ENCODE data around the gene UQCRQ. TPM values are rescaled to one million over a fixed set of nuclear protein-coding genes. Genes with fewer than 3 reads are reported as not detected.
A peak's percentile ranks its signal among the peaks of the same experiment; 100 is the strongest.

UQCRQ gene
- total and polyA plus RNA-seq, 2 of the 13 experiments (the other 11 are each of a cell fraction or from before 2014, with no cell fraction given), result 257 to 575 TPM

- peak; percentile 34 for TF ChIP-seq DBP (CRISPR knock-in tag; IDR thresholded peaks at IDR 0.05; ENCODE audit: not compliant biosample characterization)
- TF ChIP-seq KDM3A (CRISPR knock-in tag; IDR thresholded peaks at IDR 0.05; ENCODE audit: low read depth), result no peak
- peak; percentile 63 for TF ChIP-seq PHF21A (CRISPR knock-in tag; IDR thresholded peaks at IDR 0.05)
- peak; percentile 73; the same call in 1 of the 2 replicates for TF ChIP-seq ARID4A (CRISPR knock-in tag; IDR thresholded peaks at IDR 0.05; ENCODE audit: borderline replicate concordance)
- peak; percentile 84 for TF ChIP-seq IRF2 (CRISPR knock-in tag; IDR thresholded peaks at IDR 0.05)
- TF ChIP-seq ETV5 (CRISPR knock-in tag; IDR thresholded peaks at IDR 0.05; ENCODE audit: borderline replicate concordance), result peak; percentile 71; the same call in 1 of the 2 replicates
- TF ChIP-seq TEF (CRISPR knock-in tag; IDR thresholded peaks at IDR 0.05), result no peak
- TF ChIP-seq ZNF354B (CRISPR knock-in tag; IDR thresholded peaks at IDR 0.05), result no peak
- TF ChIP-seq ZNF781 (CRISPR knock-in tag; IDR thresholded peaks at IDR 0.05; ENCODE audit: borderline replicate concordance, not compliant biosample characterization), result no peak
- TF ChIP-seq ZNF557 (CRISPR knock-in tag; IDR thresholded peaks at IDR 0.05), result no peak
- TF ChIP-seq YY1 (IDR thresholded peaks at IDR 0.05; ENCODE audit: insufficient read depth, insufficient replicate concordance, low read depth, low read length), result no peak
- no peak for TF ChIP-seq ZNF616 (CRISPR knock-in tag; IDR thresholded peaks at IDR 0.05; ENCODE audit: low read depth)
- no peak for TF ChIP-seq ZNF83 (CRISPR knock-in tag; IDR thresholded peaks at IDR 0.05; ENCODE audit: borderline replicate concordance)
- TF ChIP-seq MIER3 (CRISPR knock-in tag; IDR thresholded peaks at IDR 0.05; ENCODE audit: borderline replicate concordance), result peak; percentile 60; the same call in 1 of the 2 replicates
- TF ChIP-seq TRIM22 (IDR thresholded peaks at IDR 0.05), result no peak
- no peak; the same call in 1 of the 2 replicates for TF ChIP-seq NCOA1 (CRISPR knock-in tag; IDR thresholded peaks at IDR 0.05)
- 0 out of 2 replicates have a peak, but pooled peaks have one; percentile 7 for TF ChIP-seq SIX1 (CRISPR knock-in tag; IDR thresholded peaks at IDR 0.05; ENCODE audit: borderline replicate concordance)
- no peak for TF ChIP-seq ZNF251 (CRISPR knock-in tag; IDR thresholded peaks at IDR 0.05)
- no peak for TF ChIP-seq ZNF615 (CRISPR knock-in tag; IDR thresholded peaks at IDR 0.05; ENCODE audit: borderline replicate concordance)
- no peak for TF ChIP-seq HNRNPH1 (optimal IDR thresholded peaks at IDR 0.05; ENCODE audit: low read depth, low read length)
- no peak for TF ChIP-seq FOSL1 (CRISPR knock-in tag; IDR thresholded peaks at IDR 0.05; ENCODE audit: borderline replicate concordance)
These were observed 6.9 kb downstream of the UQCRQ start, which contains the start of gene LEAP2 (continued) for GRCh38 chr5:132873119-132873929.
